HL-60 (cell line): Measurements from ENCODE around the gene PLLP.

Source experiments
- CTCF ChIP-seq: IDR thresholded peaks from one replicate; pipeline ENCODE4 v1.5.1; 2011; ENCODE audit warnings: low read length, control low read depth, inconsistent platforms; ENCODE audit not compliant: insufficient read depth
- GABPA ChIP-seq: IDR thresholded peaks from 2 replicates; pipeline ENCODE4 v1.6.1; 2012; ENCODE audit warnings: low read depth
- POLR2AphosphoS5 ChIP-seq: IDR thresholded peaks from 2 replicates; pipeline ENCODE4 v1.6.1; 2012; ENCODE audit warnings: low read depth
- REST ChIP-seq: IDR thresholded peaks from 2 replicates; pipeline ENCODE4 v1.6.1; 2012; ENCODE audit warnings: low read depth; ENCODE audit not compliant: insufficient replicate concordance

- TF ChIP-seq CTCF (no peak), GABPA (no peak), POLR2AphosphoS5 (no peak), REST (no peak)
These were observed 10.6 kb downstream of the PLLP start for GRCh38 chr16:57273826-57274225.
